Tibial nerve (tissue), 4 donors: ENCODE measurements around the gene JAK1. TPM values are rescaled to one million over a fixed set of nuclear protein-coding genes. Genes with fewer than 3 reads are reported as not detected.

Source experiments
- DNase-seq, 2 donors: peaks; one replicate each; pipeline ENCODE4 v3.0.0-alpha.2; 2019; ENCODE audit warnings: low spot score in 2 of 2
- H3K27ac ChIP-seq, 4 donors: fragments of 200-600 bp; sonication (generic) in 3 of 4; one replicate each; pipeline ENCODE4 v1.5.1; 2017 to 2019; ENCODE audit warnings: mild to moderate bottlenecking in 1 of 4
- H3K27me3 ChIP-seq, 2 donors: fragments of 200-600 bp; sonication (generic) in 1 of 2; one replicate each; pipeline versions ENCODE4 v1.5.1 to v1.6.0; 2017 to 2019
- H3K36me3 ChIP-seq, 3 donors: fragments of 200-600 bp; sonication (generic); one replicate each; pipeline ENCODE4 v1.5.1; 2018 to 2019
- H3K4me1 ChIP-seq, 4 donors: fragments of 200-600 bp; sonication (generic) in 3 of 4; one replicate each; pipeline ENCODE4 v1.5.1; 2017 to 2019
- H3K4me3 ChIP-seq, 4 donors: fragments of 200-600 bp; sonication (generic) in 3 of 4; one replicate each; pipeline ENCODE4 v1.5.1; 2017 to 2019; ENCODE audit warnings: mild to moderate bottlenecking in 1 of 4, moderate library complexity in 1 of 4
- H3K9me3 ChIP-seq, 4 donors: fragments of 200-600 bp; sonication (generic) in 3 of 4; one replicate each; pipeline ENCODE4 v1.5.1; 2017 to 2019
- EP300 ChIP-seq, 2 donors: sonication (generic); formaldehyde crosslinking; IDR thresholded peaks; one replicate each; pipeline ENCODE4 v1.6.1; 2017; ENCODE audit warnings: antibody characterized with exemption in 2 of 2, mild to moderate bottlenecking in 1 of 2
- POLR2A ChIP-seq, 2 donors: fragments of 450-650 bp; IDR thresholded peaks; one replicate each; pipeline ENCODE4 v1.6.1; 2017; ENCODE audit warnings: antibody characterized with exemption in 2 of 2, mild to moderate bottlenecking in 2 of 2, moderate library complexity in 2 of 2
- WGBS, 2 donors: methylation state at CpG; one replicate each; pipeline ENCODE4 v1.1.5; 2018; 5-methylcytosine and 5-hydroxymethylcytosine counted together
- total RNA-seq, 4 donors: library from RNA; depleted of rRNA; stranded (reverse); fragments of >200 nt; gene quantifications; one replicate each; pipeline ENCODE4 v1.1.0, GENCODE V29; 2016
- TF ChIP-seq, protein P1 (sequence below), 5 experiments: fragments of 200-600 bp in 3 of 5; fragments of 450-650 bp in 2 of 5; sonication (generic) in 3 of 5; IDR thresholded peaks; one replicate each; pipeline ENCODE4 v1.5.1; 2016 to 2019; ENCODE audit warnings: antibody characterized with exemption in 5 of 5, mild to moderate bottlenecking in 3 of 5, moderate library complexity in 2 of 5

Gene JAK1
- total RNA-seq, 4 donors from 2014 or later: 114 to 222 (median 138) TPM

DNA sequence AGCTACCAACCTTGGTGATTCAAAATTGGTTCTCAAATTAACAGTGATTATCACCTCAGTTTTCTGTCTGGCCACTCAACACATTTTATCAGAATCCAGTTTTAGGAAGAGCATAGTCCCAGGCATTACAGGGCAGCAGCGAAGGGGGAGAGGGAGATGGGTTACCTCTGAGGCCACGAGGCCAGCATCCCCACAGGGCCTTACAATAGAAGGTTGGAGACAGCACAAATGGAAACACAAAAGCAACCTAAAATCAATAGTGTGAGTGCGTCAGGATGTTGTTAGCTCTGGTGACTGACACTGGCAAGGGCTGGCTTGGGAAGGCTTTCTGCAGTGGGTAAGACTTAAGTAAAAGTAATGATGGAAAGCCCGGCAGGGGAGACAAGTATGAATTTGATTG is 79.5 kb downstream of the JAK1 start:
- H3K9me3 ChIP-seq: no peaks in the 10 kb centered on the region
- no peaks in the 10 kb centered on the region for H3K27me3 ChIP-seq
- H3K4me3 ChIP-seq: no peak overlapping the region
- peaks cover 0 to 41% (median 8%) of the 10 kb centered on the region in 4 donors for H3K4me1 ChIP-seq
- TF ChIP-seq POLR2A (IDR thresholded peaks at IDR 0.05) (no peak), EP300 (IDR thresholded peaks at IDR 0.05) (no peak)
- TF ChIP-seq, protein P1, sequence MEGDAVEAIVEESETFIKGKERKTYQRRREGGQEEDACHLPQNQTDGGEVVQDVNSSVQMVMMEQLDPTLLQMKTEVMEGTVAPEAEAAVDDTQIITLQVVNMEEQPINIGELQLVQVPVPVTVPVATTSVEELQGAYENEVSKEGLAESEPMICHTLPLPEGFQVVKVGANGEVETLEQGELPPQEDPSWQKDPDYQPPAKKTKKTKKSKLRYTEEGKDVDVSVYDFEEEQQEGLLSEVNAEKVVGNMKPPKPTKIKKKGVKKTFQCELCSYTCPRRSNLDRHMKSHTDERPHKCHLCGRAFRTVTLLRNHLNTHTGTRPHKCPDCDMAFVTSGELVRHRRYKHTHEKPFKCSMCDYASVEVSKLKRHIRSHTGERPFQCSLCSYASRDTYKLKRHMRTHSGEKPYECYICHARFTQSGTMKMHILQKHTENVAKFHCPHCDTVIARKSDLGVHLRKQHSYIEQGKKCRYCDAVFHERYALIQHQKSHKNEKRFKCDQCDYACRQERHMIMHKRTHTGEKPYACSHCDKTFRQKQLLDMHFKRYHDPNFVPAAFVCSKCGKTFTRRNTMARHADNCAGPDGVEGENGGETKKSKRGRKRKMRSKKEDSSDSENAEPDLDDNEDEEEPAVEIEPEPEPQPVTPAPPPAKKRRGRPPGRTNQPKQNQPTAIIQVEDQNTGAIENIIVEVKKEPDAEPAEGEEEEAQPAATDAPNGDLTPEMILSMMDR (IDR thresholded peaks at IDR 0.05): no peak
- H3K27ac ChIP-seq: no peak overlapping the region
- WGBS, 2 donors: 89 to 93% methylated on average over 4 of the region's 4 CpGs
- peaks cover 0 to 30% (median 0%) of the 10 kb centered on the region in 3 donors for H3K36me3 ChIP-seq
- no peak for DNase-seq

DNA sequence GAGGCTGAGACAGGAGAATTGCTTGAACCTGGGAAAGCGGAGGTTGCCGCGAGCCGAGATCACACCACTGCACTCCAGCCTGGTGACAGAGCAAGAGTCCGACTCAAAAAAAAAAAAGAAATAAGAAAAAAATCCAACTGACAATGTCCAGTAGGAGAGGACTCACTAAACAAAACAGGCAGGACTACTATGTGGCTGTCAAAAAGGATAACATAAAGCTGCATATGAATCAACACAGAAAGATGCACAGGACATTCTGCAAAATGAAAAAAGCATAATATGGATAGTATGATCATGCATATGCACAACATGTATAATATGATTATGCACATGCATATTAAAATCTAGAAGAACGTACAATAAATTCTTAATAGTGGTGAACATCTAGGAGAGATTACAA is 80.7 kb downstream of the JAK1 start:
- no peak for DNase-seq
- Histone ChIP-seq H3K4me3 (no peak overlapping the region), H3K9me3 (no peaks in the 10 kb centered on the region), H3K36me3 (peaks cover 0 to 35% (median 3%) of the 10 kb centered on the region in 3 donors), H3K27me3 (no peaks in the 10 kb centered on the region), H3K4me1 (peaks cover 0 to 29% (median 5%) of the 10 kb centered on the region in 4 donors), H3K27ac (no peak overlapping the region)
- TF ChIP-seq POLR2A (IDR thresholded peaks at IDR 0.05) (no peak), EP300 (IDR thresholded peaks at IDR 0.05) (no peak)
- TF ChIP-seq, protein P1 (IDR thresholded peaks at IDR 0.05): no peak
- WGBS, 2 donors: 96 to 98% methylated on average over 6 of the region's 6 CpGs

DNA sequence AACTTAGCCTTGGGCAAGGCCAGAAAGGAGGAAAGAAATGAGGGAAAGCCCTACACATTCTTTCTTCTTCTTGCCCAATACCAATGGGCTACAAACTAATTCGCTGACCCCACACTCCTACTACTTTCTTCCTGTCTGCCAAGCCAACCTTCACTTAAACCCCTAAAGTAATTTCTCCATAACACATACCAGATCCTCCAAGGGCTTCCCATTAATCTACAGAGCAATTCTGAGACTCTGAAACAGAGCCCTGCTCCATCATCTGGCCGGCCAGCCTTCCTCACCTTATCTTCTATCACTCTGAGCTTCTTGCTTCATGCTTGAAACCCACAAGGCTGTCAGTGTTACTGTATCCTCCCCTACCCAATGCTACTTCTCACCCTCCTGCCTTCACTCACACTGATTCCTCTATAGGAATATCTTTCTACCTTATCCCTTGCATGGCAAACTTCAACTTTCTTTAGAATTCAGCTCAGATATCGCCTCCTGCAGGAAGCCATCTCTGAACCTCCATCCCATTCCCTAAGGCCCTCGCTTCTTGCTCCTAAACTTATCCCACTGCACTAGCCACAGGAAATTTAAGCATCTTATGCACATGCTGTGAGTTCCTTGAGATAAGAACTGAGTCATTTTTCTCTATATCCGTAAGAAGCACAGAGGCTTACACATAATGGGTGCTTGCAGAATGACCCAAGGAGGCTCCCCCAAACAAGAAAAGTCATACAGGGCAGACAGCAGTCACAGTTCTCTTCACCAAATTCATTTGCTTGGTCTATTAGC is 81.9 kb downstream of the JAK1 start:
- TF ChIP-seq, protein P1 (IDR thresholded peaks at IDR 0.05): no peak
- TF ChIP-seq POLR2A (IDR thresholded peaks at IDR 0.05) (no peak), EP300 (IDR thresholded peaks at IDR 0.05) (no peak)
- 90 to 92% methylated on average over 5 of the region's 5 CpGs for WGBS, 2 donors
- Histone ChIP-seq H3K9me3 (no peaks in the 10 kb centered on the region), H3K4me1 (peaks cover 0 to 17% (median 2%) of the 10 kb centered on the region in 4 donors), H3K4me3 (no peak overlapping the region), H3K27me3 (no peaks in the 10 kb centered on the region), H3K36me3 (peaks cover 0 to 39% (median 3%) of the 10 kb centered on the region in 3 donors), H3K27ac (no peak overlapping the region)
- DNase-seq: no peak

DNA sequence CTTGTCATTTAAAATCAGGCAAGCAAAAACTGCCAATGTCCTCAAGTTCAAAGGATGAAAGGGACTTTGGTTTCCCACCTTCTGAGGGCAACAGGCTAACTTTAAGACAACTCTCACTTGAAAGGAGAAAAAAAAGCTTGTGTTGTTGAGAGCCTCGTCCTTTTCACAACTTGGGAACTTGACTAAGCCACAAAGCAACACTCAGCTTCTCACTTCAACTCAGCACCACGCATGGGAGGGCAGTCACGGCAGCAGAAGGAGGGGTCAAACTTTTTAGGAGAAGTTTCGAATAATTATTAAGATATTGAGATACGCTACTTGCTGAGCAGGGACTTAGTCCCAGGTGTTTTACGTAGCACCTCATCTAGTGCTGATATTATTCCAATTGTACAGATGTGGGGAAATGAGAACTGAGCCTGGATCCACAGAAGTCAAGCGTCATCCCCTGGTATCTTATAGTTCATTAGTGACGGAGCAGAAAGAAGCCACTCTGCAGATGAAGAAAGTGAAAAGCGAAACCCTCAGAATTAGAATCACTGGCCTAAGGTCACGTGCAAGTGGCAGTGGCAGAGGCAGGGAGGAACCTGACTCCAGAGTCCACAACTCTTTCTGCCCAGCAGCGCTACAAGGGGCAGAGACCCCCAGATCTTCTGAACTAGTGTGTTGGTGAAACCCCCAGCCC is 83.6 kb downstream of the JAK1 start:
- no peak for TF ChIP-seq POLR2A (IDR thresholded peaks at IDR 0.05)
- TF ChIP-seq, protein P1 (IDR thresholded peaks at IDR 0.05): no peak
- TF ChIP-seq EP300 (IDR thresholded peaks at IDR 0.05): no peak
- WGBS, 2 donors: 87 to 91% methylated on average over 11 of the region's 11 CpGs
- Histone ChIP-seq H3K27ac (no peak overlapping the region), H3K9me3 (no peaks in the 10 kb centered on the region), H3K4me3 (no peak overlapping the region), H3K36me3 (peaks cover 0 to 53% (median 3%) of the 10 kb centered on the region in 3 donors), H3K27me3 (no peaks in the 10 kb centered on the region), H3K4me1 (peaks cover 0 to 4% (median 0%) of the 10 kb centered on the region in 4 donors)
- DNase-seq: no peak

DNA sequence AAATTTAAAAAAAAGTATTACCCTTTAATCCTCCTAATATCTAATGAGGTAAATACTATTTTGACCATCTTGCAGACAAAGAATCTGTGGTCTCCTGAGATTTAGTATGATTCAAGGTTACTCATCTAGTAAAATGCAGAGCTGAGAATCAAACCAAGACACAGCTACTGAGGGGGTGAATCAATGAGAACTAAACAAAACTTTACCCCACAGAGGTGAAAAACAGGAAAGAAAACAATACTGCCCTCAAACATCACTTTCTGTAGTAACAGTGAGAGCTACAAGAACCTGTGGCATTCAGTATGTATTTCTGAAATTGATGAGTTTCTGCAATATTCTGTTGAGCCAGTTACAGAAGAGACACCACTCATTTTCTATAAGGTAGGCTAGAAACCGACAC is 85.1 kb downstream of the JAK1 start:
- Histone ChIP-seq H3K4me3 (no peak overlapping the region), H3K4me1 (no peaks in the 10 kb centered on the region), H3K36me3 (peaks cover 0 to 66% (median 3%) of the 10 kb centered on the region in 3 donors), H3K27ac (no peak overlapping the region), H3K27me3 (no peaks in the 10 kb centered on the region), H3K9me3 (no peaks in the 10 kb centered on the region)
- no peak for TF ChIP-seq POLR2A (IDR thresholded peaks at IDR 0.05)
- no peak for TF ChIP-seq EP300 (IDR thresholded peaks at IDR 0.05)
- TF ChIP-seq, protein P1 (IDR thresholded peaks at IDR 0.05): no peak
- DNase-seq: no peak
- WGBS, 2 donors: 77 to 90% methylated on average over 1 of the region's 1 CpG
